A673 (cell line): Measurements from ENCODE around the gene MAOA.

ENCODE experiments used
- EZH2 ChIP-seq: fragments of 200-600 bp; sonication (generic); IDR thresholded peaks from 2 replicates; pipeline ENCODE4 v1.6.1; 2017; ENCODE audit warnings: borderline replicate concordance, low read depth, mild to moderate bottlenecking, mixed read lengths, antibody characterized with exemption, low read length; ENCODE audit not compliant: poor library complexity, severe bottlenecking
- TF ChIP-seq, protein P1 (sequence below): fragments of 300-800, 200-600 bp; sonication (generic); conservative IDR thresholded peaks from 2 replicates; pipeline ENCODE4 v1.5.1; 2017; ENCODE audit warnings: low read depth, mild to moderate bottlenecking, antibody characterized with exemption, low read length, moderate library complexity, mixed read lengths

DNA sequence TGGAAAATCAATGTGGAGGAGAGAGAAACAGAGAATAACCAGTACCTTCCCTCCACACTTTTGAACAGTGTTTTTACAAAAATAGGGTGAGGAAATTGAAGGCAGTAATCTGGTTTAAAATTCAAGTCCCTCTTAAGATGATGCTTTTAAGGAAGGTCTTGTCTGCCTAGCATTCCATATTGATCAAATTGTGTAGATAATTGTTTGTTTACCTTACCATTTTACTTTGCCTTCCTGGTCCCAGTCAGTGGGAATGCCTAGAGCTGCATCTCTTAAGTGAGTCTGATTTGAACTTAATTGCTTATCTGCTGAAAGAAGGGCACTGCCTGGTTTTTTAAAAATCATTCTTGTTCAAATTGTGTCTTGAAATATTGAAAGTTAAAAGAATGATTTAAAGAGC, 14.4 kb upstream of the MAOA start:
- TF ChIP-seq, protein P1, sequence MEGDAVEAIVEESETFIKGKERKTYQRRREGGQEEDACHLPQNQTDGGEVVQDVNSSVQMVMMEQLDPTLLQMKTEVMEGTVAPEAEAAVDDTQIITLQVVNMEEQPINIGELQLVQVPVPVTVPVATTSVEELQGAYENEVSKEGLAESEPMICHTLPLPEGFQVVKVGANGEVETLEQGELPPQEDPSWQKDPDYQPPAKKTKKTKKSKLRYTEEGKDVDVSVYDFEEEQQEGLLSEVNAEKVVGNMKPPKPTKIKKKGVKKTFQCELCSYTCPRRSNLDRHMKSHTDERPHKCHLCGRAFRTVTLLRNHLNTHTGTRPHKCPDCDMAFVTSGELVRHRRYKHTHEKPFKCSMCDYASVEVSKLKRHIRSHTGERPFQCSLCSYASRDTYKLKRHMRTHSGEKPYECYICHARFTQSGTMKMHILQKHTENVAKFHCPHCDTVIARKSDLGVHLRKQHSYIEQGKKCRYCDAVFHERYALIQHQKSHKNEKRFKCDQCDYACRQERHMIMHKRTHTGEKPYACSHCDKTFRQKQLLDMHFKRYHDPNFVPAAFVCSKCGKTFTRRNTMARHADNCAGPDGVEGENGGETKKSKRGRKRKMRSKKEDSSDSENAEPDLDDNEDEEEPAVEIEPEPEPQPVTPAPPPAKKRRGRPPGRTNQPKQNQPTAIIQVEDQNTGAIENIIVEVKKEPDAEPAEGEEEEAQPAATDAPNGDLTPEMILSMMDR, result no peak
- TF ChIP-seq EZH2, result no peak
